ENCODE results near the gene SEC61G.

SEC61G gene

GRCh38 chr7:54774785-54775740 lies 16.1 kb upstream of the SEC61G start:
- H3K27ac ChIP-seq, result no peak overlapping the region
- no peaks in the 10 kb centered on the region for H3K9me3 ChIP-seq (ENCODE audit: control insufficient read depth, low read length)
- H3K36me3 ChIP-seq (ENCODE audit: control insufficient read depth, insufficient read depth, low read length), result no peaks in the 10 kb centered on the region
- no peak overlapping the region for H2AFZ ChIP-seq
- no peak overlapping the region for H3K4me2 ChIP-seq (ENCODE audit: low read length)
- no peak overlapping the region for H3K9ac ChIP-seq
- no peak overlapping the region for H3K4me3 ChIP-seq (ENCODE audit: low read depth, low read length)
- H3K27me3 ChIP-seq (ENCODE audit: control insufficient read depth, insufficient read depth, low read length), result no peaks in the 10 kb centered on the region
- H3K79me2 ChIP-seq, result no peaks in the 10 kb centered on the region
- no peak for TF ChIP-seq CTCF (IDR thresholded peaks at IDR 0.05)
- H3K4me1 ChIP-seq, result no peaks in the 10 kb centered on the region

- no peak overlapping the region for H3K9ac ChIP-seq
- no peaks in the 10 kb centered on the region for H3K9me3 ChIP-seq (ENCODE audit: control insufficient read depth, low read length)
- no peaks in the 10 kb centered on the region for H3K36me3 ChIP-seq (ENCODE audit: control insufficient read depth, insufficient read depth, low read length)
- peak; percentile 83 for TF ChIP-seq CTCF (IDR thresholded peaks at IDR 0.05)
- peak overlapping the region; percentile 52 for H3K4me2 ChIP-seq (ENCODE audit: low read length)
- no peaks in the 10 kb centered on the region for H3K4me1 ChIP-seq
- peak overlapping the region; percentile 51 for H2AFZ ChIP-seq
- peak overlapping the region; percentile 50 for H3K4me3 ChIP-seq (ENCODE audit: low read depth, low read length)
- H3K27ac ChIP-seq, result no peak overlapping the region
- no peaks in the 10 kb centered on the region for H3K79me2 ChIP-seq
- no peaks in the 10 kb centered on the region for H3K27me3 ChIP-seq (ENCODE audit: control insufficient read depth, insufficient read depth, low read length)
Measured at GRCh38 chr7:54773472-54774399, 14.7 kb upstream of the SEC61G start.

GRCh38 chr7:54769203-54769602 lies 10.2 kb upstream of the SEC61G start:
- H3K79me2 ChIP-seq, result no peaks in the 10 kb centered on the region
- no peak overlapping the region for H2AFZ ChIP-seq
- H3K36me3 ChIP-seq (ENCODE audit: control insufficient read depth, insufficient read depth, low read length), result no peaks in the 10 kb centered on the region
- TF ChIP-seq CTCF (IDR thresholded peaks at IDR 0.05), result no peak
- no peaks in the 10 kb centered on the region for H3K4me1 ChIP-seq
- H3K9ac ChIP-seq, result no peak overlapping the region
- H3K27me3 ChIP-seq (ENCODE audit: control insufficient read depth, insufficient read depth, low read length), result no peaks in the 10 kb centered on the region
- no peak overlapping the region for H3K4me2 ChIP-seq (ENCODE audit: low read length)
- no peaks in the 10 kb centered on the region for H3K9me3 ChIP-seq (ENCODE audit: control insufficient read depth, low read length)
- no peak overlapping the region for H3K4me3 ChIP-seq (ENCODE audit: low read depth, low read length)
- no peak overlapping the region for H3K27ac ChIP-seq

GRCh38 chr7:54764861-54765260 lies 5.8 kb upstream of the SEC61G start:
- no peaks in the 10 kb centered on the region for H3K27me3 ChIP-seq (ENCODE audit: control insufficient read depth, insufficient read depth, low read length)
- no peaks in the 10 kb centered on the region for H3K79me2 ChIP-seq
- H2AFZ ChIP-seq, result no peak overlapping the region
- no peaks in the 10 kb centered on the region for H3K9me3 ChIP-seq (ENCODE audit: control insufficient read depth, low read length)
- TF ChIP-seq CTCF (IDR thresholded peaks at IDR 0.05), result no peak
- H3K9ac ChIP-seq, result no peak overlapping the region
- H3K4me1 ChIP-seq, result no peaks in the 10 kb centered on the region
- no peaks in the 10 kb centered on the region for H3K36me3 ChIP-seq (ENCODE audit: control insufficient read depth, insufficient read depth, low read length)
- no peak overlapping the region for H3K27ac ChIP-seq
- H3K4me2 ChIP-seq (ENCODE audit: low read length), result no peak overlapping the region
- no peak overlapping the region for H3K4me3 ChIP-seq (ENCODE audit: low read depth, low read length)
